HepG2 (cell line): ENCODE measurements around the gene FOXA3. TPM values are rescaled to one million over a fixed set of nuclear protein-coding genes. Genes with fewer than 3 reads are reported as not detected.

Source experiments
- ERF ChIP-seq: IDR thresholded peaks from 2 replicates; pipeline ENCODE4 v1.6.1; 2018; ENCODE audit warnings: missing biosample characterization, missing genetic modification reagents
- FOXM1 ChIP-seq: sonication (generic); formaldehyde crosslinking; IDR thresholded peaks from 2 replicates; pipeline ENCODE4 v1.5.0; 2020; ENCODE audit warnings: missing genetic modification reagents
- GATAD2A ChIP-seq: IDR thresholded peaks from 2 replicates; pipeline ENCODE4 v1.6.1; 2016
- JUNB ChIP-seq: sonication (generic); formaldehyde crosslinking; IDR thresholded peaks from 2 replicates; pipeline ENCODE4 v1.8.0; 2022; ENCODE audit warnings: missing genetic modification reagents, mild to moderate bottlenecking, borderline replicate concordance
- MAX ChIP-seq: IDR thresholded peaks from 2 replicates; pipeline ENCODE4 v1.6.1; 2012; ENCODE audit warnings: inconsistent platforms
- NFKBIZ ChIP-seq: IDR thresholded peaks from 2 replicates; pipeline ENCODE4 v1.6.1; 2018; ENCODE audit warnings: missing genetic modification reagents, missing compliant biosample characterization
- NFYC ChIP-seq: IDR thresholded peaks from 2 replicates; pipeline ENCODE4 v1.6.1; 2016; ENCODE audit warnings: missing genetic modification reagents, missing compliant biosample characterization
- NR2F2 ChIP-seq: IDR thresholded peaks from 2 replicates; pipeline ENCODE4 v1.6.1; 2012; ENCODE audit warnings: low read depth, inconsistent platforms, borderline replicate concordance
- PAF1 ChIP-seq: IDR thresholded peaks from 2 replicates; pipeline ENCODE4 v1.6.1; 2016; ENCODE audit warnings: missing genetic modification reagents, missing compliant biosample characterization
- REXO4 ChIP-seq: sonication (generic); formaldehyde crosslinking; IDR thresholded peaks from 2 replicates; pipeline ENCODE4 v1.8.0; 2022; ENCODE audit warnings: missing genetic modification reagents, mild to moderate bottlenecking, borderline replicate concordance
- RFX1 ChIP-seq: fragments of 450-650 bp; IDR thresholded peaks from 2 replicates; pipeline ENCODE4 v1.6.1; 2017
- SETDB1 ChIP-seq: sonication (generic); formaldehyde crosslinking; IDR thresholded peaks from 2 replicates; pipeline ENCODE4 v1.5.1; 2020; ENCODE audit warnings: missing genetic modification reagents, mild to moderate bottlenecking, borderline replicate concordance
- SUZ12 ChIP-seq: fragments of 150-350 bp; IDR thresholded peaks from 2 replicates; pipeline ENCODE4 v1.6.1; 2014; ENCODE audit warnings: low read depth, low read length
- THYN1 ChIP-seq: sonication (generic); formaldehyde crosslinking; IDR thresholded peaks from 2 replicates; pipeline ENCODE4 v1.8.1; 2023; ENCODE audit warnings: low read depth, mild to moderate bottlenecking, moderate library complexity, missing genetic modification reagents, borderline replicate concordance
- YY1 ChIP-seq: IDR thresholded peaks from 2 replicates; pipeline ENCODE4 v1.6.1; 2011; ENCODE audit warnings: low read length, low read depth, moderate library complexity, mild to moderate bottlenecking; ENCODE audit not compliant: insufficient read depth, insufficient replicate concordance
- ZNF335 ChIP-seq: sonication (generic); formaldehyde crosslinking; IDR thresholded peaks from 2 replicates; pipeline ENCODE4 v1.4.0; 2020; ENCODE audit warnings: missing genetic modification reagents
- ZNF572 ChIP-seq: sonication (generic); formaldehyde crosslinking; IDR thresholded peaks from 2 replicates; pipeline ENCODE4 v1.5.1; 2020; ENCODE audit warnings: mild to moderate bottlenecking, missing genetic modification reagents
- ZNF674 ChIP-seq: sonication (generic); formaldehyde crosslinking; IDR thresholded peaks from 2 replicates; pipeline ENCODE4 v1.5.0; 2020; ENCODE audit warnings: low read depth, mild to moderate bottlenecking, missing genetic modification reagents
- polyA plus RNA-seq, 8 experiments: library from polyadenylated mRNA; depleted of rRNA in 3 of 8; stranded (reverse) in 7 of 8; unstranded in 1 of 8; fragments of >200 nt; fragmentation: Illumina TruSeq in 4 of 8; extraction: Trizol in 4 of 8; gene quantifications; 2 replicates each; pipeline versions ENCODE4 v1.2.1 to v1.2.3, GENCODE V29; 2011 to 2016; ENCODE audit warnings: low read depth in 4 of 8, missing spikeins in 1 of 8, mixed read lengths in 1 of 8; ENCODE audit not compliant: insufficient read depth in 1 of 8
- total RNA-seq, 5 experiments: library from RNA; depleted of rRNA; stranded (reverse); fragments of >200 nt; fragmentation: Illumina TruSeq; extraction: Trizol; gene quantifications; 2 replicates each; pipeline ENCODE4 v1.2.3, GENCODE V29; 2016; ENCODE audit warnings: low read depth in 1 of 5
- TF ChIP-seq, protein P1 (sequence below): sonication (generic); formaldehyde crosslinking; IDR thresholded peaks from 2 replicates; pipeline ENCODE4 v1.4.0; 2020; ENCODE audit warnings: missing genetic modification reagents
- TF ChIP-seq, protein P2 (sequence below): sonication (generic); formaldehyde crosslinking; IDR thresholded peaks from 2 replicates; pipeline ENCODE4 v1.5.1; 2020; ENCODE audit warnings: mild to moderate bottlenecking, missing genetic modification reagents, moderate library complexity

Gene FOXA3
- total and polyA plus RNA-seq, 2 of the 13 experiments (the other 11 are each of a cell fraction or from before 2014, with no cell fraction given): 29.8 to 47.6 TPM

DNA sequence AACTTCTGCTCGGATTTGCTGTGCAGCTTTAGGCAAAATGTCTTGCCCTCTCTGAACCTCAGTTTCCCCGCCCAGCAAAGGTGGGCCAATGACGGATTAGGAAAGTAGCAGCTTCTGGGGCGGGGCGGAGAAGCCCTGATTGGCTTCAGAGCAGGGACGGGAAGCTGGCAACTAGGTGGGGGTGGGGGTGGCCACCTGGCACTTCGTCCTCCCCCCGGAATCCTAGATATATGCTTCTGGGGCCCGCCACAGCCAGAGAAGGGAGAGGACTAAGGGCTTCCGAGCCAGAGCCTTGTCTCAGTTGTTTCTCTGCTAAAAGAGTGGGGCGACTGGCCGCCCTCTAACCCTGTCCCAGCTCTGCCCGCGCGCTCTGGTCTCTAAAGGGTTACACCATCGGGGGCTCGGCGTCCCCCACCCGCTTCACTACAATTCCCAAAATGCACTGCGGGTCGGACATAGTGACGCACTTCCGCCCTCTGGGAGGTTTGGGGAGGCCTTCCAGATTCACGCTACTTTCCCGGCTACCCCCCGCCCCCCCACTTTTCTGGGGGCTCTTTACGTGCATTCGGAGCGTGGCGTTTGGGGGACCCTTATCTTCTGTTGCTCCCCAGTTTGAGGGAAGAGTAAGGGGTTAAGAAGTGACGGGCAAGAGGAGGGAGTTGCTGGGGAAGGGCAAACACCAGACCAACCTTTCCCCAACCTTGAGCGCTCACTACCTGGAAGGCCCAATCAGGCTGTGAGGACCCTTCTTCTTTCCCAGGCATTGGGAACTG lies 22.5 kb downstream of the FOXA3 start (continued):
- no peak for TF ChIP-seq NFKBIZ (CRISPR knock-in tag)
- TF ChIP-seq GATAD2A (CRISPR knock-in tag): peak; percentile 65
- TF ChIP-seq, protein P1, sequence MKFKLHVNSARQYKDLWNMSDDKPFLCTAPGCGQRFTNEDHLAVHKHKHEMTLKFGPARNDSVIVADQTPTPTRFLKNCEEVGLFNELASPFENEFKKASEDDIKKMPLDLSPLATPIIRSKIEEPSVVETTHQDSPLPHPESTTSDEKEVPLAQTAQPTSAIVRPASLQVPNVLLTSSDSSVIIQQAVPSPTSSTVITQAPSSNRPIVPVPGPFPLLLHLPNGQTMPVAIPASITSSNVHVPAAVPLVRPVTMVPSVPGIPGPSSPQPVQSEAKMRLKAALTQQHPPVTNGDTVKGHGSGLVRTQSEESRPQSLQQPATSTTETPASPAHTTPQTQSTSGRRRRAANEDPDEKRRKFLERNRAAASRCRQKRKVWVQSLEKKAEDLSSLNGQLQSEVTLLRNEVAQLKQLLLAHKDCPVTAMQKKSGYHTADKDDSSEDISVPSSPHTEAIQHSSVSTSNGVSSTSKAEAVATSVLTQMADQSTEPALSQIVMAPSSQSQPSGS (CRISPR knock-in tag): peak; percentile 60; the same call in 1 of the 2 replicates
- TF ChIP-seq SETDB1 (CRISPR knock-in tag): no peak
- peak; percentile 83; the same call in 1 of the 2 replicates for TF ChIP-seq ZNF572 (CRISPR knock-in tag)
- TF ChIP-seq MAX: 0 out of 2 replicates have a peak, but pooled peaks have one; percentile 21
- no peak; the same call in 1 of the 2 replicates for TF ChIP-seq NR2F2
- TF ChIP-seq ZNF335 (CRISPR knock-in tag): 0 out of 2 replicates have a peak, but pooled peaks have one; percentile 64
- no peak for TF ChIP-seq REXO4 (CRISPR knock-in tag)
- TF ChIP-seq NFYC (CRISPR knock-in tag): no peak
- TF ChIP-seq, protein P2, sequence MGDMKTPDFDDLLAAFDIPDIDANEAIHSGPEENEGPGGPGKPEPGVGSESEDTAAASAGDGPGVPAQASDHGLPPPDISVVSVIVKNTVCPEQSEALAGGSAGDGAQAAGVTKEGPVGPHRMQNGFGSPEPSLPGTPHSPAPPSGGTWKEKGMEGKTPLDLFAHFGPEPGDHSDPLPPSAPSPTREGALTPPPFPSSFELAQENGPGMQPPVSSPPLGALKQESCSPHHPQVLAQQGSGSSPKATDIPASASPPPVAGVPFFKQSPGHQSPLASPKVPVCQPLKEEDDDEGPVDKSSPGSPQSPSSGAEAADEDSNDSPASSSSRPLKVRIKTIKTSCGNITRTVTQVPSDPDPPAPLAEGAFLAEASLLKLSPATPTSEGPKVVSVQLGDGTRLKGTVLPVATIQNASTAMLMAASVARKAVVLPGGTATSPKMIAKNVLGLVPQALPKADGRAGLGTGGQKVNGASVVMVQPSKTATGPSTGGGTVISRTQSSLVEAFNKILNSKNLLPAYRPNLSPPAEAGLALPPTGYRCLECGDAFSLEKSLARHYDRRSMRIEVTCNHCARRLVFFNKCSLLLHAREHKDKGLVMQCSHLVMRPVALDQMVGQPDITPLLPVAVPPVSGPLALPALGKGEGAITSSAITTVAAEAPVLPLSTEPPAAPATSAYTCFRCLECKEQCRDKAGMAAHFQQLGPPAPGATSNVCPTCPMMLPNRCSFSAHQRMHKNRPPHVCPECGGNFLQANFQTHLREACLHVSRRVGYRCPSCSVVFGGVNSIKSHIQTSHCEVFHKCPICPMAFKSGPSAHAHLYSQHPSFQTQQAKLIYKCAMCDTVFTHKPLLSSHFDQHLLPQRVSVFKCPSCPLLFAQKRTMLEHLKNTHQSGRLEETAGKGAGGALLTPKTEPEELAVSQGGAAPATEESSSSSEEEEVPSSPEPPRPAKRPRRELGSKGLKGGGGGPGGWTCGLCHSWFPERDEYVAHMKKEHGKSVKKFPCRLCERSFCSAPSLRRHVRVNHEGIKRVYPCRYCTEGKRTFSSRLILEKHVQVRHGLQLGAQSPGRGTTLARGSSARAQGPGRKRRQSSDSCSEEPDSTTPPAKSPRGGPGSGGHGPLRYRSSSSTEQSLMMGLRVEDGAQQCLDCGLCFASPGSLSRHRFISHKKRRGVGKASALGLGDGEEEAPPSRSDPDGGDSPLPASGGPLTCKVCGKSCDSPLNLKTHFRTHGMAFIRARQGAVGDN (CRISPR knock-in tag): peak; percentile 64
- TF ChIP-seq JUNB (CRISPR knock-in tag): no peak
- peak; percentile 63 for TF ChIP-seq SUZ12
- no peak for TF ChIP-seq RFX1
- peak; percentile 17 for TF ChIP-seq ERF (CRISPR knock-in tag)
- 0 out of 2 replicates have a peak, but pooled peaks have one; percentile 76 for TF ChIP-seq PAF1 (CRISPR knock-in tag)
- peak; percentile 66 for TF ChIP-seq YY1
- TF ChIP-seq ZNF674: 0 out of 2 replicates have a peak, but pooled peaks have one; percentile 27
- TF ChIP-seq FOXM1 (CRISPR knock-in tag): no peak
- TF ChIP-seq THYN1 (CRISPR knock-in tag): no peak
